Stimulated activated CD4-positive, alpha-beta T cell treated with anti-CD3 and anti-CD28 coated beads, Interleukin-1b, Interleukin-23, amount 100 ng/mL, for 48 hours (primary cell): ENCODE measurements around the gene NCOA6.
"Not testable (repeated sequence)": the region's sequence is repeated elsewhere in the genome, so short reads cannot be mapped to it uniquely, and the experiment has no call there.

Source experiments
- DNase-seq: peaks from one replicate; pipeline ENCODE4 v3.0.0-alpha.2; 2020

Gene NCOA6

DNA sequence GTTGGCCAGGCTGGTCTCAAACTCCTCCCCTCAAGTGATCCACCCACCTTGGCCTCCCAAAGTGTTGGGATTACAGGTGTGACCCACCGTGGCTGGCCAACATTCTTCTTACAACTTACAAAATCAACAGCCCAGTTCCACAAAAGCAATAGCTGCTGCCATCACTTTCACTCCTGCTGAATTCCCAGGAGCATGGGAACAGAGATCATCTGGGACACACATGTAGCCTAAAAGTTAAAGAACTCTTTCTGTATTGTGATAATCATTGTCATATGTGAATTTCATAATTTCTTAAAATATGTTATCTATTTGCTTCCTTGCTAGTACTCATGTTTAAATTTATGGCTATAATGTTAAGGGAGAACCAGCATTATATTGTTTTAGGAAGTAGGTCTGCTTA is 51.7 kb downstream of the NCOA6 start:
- no peak for DNase-seq

DNA sequence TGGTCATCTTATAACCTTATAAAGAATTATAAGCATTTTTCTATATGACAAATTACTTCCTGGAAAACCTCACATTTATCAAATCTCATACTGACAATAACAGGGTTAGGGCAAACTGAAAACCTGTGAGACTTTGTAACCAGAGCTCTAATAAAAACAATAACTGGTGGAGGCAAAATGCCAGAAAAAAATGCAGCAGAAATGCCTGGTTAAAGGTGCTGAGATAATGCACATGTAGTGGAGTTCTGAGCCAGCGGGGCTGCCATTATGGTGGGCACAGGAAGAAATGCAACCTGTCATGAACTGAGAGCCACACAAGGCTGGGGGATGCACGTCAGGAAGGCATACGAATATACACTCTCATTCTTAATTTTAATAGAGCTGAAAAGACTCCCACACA is 53.0 kb downstream of the NCOA6 start:
- DNase-seq: no peak

DNA sequence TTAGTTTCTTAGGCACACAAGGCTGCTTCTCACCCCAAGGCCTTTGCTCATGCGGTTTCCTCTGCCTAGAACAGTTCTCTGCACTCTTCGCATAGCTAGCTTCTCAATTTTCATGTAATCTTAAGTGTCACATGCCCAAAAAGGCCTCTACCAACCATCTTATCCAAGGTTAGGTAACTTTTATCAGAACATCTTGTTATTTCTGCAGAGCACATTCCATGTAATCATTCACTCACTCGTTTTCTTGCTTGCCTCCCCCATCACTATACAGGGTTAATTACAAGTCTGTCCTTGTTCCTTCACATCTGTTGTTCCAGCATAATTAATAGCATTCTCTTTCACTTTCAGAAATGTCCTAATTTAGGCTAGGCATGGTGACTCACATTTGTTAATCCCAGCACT is 53.8 kb downstream of the NCOA6 start:
- no peak for DNase-seq

DNA sequence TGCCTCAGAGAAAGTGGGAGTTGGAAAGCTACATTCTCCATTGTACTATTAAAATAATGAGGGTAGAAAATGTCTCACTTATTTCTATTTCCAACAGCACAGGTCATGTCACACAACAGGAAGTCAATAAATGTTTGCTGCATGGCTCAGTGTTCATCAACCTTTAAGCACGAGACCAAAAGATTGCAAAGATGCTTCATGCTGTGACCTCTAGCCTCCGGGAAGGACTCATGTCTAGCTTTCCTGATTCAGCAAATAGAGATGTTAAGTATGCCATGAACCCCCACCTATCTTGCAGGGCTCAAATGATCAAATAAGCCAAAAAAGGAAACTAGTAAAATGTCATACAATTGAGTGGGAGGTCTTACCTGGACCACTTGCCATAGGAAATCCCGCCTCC is 57.4 kb downstream of the NCOA6 start:
- no peak for DNase-seq

DNA sequence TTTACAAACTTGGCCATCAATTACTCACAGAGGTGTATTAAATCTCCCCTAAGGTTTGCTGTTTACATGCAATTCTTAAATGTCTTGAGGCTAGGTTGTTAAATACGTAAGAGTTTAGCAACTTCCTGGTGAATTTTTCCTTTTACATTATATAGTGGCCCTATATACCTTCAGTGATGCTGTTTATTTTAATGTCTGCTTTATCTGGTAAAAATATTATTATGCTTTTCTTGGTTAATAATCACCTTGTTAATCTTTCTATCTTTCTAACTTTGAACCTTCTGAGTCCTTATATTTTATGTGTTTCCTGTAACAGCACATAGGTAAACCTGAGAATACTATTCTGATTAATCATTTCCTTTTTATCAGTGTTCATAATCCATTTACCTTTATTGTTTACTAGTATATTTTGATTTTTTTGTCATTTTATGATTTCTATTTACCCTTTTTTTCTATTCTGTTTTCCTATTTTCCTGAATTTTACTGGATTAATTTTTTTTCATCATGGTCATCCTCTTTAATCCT is 63.4 kb downstream of the NCOA6 start:
- DNase-seq: no peak

DNA sequence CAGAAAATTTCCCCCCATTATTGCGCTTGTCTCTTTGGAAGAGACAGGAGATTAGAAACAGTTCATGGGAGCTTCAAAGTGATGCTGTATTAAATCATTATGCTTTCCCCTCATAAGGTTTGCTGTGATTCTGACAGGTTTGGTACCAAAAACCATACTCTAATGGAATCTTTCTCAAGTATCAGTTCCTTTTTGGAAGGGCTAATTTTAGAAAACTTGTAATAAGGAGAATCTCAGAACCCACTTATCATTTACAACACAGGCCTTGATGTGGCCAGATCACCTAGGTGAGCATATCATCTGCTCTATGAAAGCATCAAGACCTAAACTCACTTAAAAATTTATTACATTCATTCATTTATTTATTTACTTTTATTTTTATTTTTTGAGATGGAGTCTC is 70.1 kb downstream of the NCOA6 start:
- no peak for DNase-seq

DNA sequence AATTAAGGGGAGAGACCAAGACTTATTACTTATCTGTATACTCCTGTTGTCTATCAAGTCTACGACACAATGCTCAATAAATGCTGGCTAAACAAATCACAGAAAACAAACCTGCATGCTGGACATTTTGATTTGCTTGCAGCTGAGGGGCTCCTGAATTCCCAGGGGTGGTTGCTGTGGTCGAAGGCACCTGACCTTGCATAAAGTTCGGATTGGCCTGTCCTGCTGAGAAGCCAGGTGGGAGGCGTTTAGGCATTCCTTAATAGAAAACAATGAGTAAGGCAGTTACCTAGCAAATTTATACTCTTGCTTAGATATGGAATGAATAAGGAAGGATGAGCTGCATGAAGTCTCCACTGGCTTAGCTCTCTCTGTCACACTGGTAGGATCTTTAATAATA is 70.8 kb downstream of the NCOA6 start:
- DNase-seq: no peak

DNA sequence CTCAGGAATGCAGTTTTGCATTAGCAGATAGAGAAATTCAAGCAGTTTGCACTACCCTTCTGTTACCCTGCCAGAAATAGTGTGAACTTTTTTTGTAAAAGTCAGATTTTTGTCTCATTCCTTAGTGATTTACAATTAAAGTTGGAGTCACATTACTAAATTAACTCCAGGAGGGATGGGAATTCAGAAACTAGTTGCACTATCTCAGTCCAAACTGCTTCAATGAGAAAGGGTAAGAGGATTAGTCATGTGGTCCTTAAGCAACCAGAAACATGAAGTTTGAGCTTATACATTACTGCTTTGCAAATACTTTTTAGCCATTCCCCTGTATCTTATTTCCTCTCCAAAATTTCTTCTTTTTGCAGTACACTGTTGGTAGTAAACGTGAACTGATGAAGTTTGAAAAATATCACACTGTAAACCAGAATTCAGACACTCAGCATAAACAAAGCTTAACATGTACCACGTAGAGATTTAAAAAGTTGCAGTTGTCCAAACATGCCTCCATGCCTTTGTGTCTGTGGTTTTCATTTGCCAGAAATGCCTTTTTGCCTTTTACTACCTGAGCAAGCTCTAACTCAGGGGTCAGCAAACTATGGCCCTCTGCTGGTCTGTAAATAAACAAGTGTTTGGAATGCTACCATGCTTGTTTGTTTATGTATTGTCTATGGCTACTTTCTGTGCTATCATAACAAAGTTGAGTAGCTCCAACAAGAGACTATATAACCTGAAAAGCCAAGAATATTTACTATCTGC is 71.6 kb downstream of the NCOA6 start:
- no peak for DNase-seq

DNA sequence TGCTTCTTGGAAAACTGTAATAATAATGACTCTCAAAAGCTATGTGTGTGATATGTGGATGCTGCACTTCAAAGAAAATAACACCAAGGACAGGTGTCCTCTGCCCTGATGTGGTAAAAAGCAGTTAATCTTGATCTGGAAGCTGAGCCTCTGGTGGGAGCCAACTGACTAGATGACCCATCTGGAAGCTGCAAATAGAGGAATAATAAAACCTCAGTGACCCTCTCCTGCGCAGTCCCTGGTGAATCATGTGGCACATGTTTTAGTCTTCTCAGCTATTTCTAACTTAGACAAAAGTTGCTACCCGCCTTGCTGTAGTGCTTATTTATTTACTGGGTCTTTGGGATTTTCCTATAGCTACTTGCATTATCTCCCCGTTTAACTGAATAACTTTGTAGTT is 74.0 kb downstream of the NCOA6 start:
- DNase-seq: no peak

DNA sequence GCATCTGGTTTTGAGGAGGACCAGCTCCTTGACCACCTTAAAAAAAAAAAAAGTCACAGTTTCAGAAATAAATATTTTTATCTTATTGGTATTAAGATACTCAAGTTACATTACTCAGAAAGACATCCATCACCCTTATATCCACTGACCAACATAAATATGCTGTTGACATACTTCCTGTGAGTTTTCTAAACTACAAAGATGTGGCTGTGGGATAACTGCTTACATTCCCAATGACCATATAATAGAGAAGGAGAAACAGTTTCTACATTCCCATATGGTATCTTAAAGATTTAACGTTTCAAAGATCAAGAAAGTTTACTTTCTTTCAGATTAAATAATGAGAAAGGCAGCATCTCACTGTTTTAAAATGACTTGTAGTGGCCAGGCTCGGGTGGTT is 75.0 kb downstream of the NCOA6 start:
- no peak for DNase-seq

DNA sequence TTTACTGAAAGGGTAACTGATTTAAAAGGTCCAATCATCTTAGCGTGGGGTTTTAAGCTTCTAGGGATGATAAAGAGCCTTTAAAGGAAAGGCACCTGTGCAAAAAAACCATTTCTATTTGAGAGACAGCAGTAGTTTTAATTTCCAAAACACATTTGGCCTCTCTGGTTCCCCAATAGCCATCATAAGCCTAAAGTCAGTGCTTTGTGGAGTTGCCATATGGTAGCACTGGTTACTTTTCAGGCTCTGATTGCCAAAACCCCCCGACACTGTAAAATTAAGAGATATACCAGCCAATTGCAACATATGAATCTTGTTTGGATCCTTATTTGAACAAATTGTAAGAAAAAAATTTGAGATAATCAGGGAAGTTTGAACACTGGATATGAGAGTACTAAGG is 76.7 kb downstream of the NCOA6 start:
- DNase-seq: no peak

DNA sequence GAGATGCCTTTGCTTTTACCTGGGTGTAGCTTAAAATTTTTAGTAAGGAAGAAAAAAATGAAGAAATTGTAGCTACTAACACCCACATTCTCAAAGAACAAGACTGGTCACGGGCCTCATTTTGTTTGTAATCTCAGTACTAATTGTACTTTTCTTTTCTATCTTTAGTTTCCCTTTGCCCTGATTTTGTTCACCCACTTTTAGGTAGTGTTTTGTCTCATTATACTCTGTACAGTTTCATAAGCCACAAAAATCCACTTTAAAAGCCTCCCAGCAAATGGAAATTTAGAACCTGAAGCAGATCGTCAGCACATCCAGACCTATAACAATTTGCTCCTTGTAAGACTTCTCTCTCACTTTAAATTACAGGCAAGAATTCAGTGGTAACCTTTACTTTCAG is 78.0 kb downstream of the NCOA6 start:
- no peak for DNase-seq

DNA sequence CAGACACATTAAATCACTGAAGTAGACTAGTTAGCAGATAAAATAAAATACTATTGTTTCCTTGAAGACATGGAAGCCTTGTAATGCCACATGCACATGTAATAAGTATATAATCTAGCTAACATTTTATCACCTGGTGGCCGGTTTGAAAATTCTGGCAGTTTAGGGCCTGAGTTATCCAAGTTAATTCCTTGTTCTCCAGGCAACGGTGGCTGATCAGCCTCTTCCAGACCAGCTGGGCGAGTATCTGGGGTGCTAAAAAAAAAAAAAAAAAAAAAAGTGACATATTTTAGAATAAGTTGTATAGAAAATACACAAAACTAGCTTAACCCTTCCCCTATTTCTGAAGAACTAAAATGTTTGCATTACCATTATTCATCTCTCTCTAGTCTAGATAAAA is 78.8 kb downstream of the NCOA6 start:
- no peak for DNase-seq

DNA sequence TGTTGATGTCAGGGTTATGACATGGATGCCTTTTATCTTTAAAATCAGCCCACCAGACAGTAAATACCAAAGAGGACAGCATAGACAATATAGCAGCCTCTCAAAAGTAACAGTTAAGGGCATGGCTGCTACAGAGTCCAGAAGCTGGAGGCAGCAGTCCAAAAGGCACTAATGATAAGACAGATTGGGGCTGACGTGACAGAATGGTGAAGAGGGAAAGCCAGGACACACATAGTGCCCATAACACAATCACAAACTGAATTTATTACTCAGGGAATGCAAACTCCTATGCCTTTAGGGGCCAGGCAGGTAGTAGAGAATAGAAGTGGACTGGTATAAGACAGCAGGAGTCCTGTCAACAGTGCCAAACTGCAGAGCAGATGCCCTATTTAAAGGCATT is 80.6 kb downstream of the NCOA6 start:
- no peak for DNase-seq

DNA sequence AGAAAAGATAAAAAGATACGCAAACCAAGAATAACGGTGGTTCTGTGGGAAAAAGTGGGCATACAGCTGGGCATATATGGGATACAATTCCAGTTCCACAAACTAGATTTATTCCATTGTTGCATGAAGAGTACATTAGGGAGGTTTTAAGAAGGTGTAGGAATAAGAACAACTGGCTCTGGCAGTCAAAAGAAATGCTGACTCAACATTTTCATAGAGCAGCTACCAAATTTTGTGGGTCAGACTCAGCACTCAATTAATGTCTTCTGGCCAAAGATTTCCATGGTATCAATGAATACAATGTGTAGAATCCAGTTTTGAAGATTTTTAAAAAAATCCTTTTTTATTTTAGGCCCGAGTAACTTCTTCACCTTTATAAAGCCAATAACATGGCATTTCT is 81.1 kb downstream of the NCOA6 start:
- DNase-seq: no peak

DNA sequence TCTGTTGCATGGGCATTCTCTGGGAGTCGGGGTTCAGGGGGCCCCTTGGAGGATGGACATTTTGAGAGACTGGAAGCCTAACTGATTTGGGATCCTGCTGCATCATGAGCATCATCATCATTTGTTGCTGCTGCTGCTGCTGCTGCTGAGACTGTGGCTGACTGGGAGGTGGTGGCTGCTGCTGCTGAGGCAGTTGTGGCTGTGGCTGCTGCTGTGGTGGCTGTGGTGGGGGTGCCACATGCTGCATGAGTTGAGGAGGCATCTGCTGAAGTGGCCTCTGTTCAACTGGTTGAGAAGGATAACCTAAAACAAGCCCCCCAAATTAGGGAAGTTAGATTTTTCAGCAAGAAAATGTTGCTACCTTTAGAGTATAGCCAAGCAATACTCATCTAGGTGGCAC is 82.4 kb downstream of the NCOA6 start:
- no peak for DNase-seq

DNA sequence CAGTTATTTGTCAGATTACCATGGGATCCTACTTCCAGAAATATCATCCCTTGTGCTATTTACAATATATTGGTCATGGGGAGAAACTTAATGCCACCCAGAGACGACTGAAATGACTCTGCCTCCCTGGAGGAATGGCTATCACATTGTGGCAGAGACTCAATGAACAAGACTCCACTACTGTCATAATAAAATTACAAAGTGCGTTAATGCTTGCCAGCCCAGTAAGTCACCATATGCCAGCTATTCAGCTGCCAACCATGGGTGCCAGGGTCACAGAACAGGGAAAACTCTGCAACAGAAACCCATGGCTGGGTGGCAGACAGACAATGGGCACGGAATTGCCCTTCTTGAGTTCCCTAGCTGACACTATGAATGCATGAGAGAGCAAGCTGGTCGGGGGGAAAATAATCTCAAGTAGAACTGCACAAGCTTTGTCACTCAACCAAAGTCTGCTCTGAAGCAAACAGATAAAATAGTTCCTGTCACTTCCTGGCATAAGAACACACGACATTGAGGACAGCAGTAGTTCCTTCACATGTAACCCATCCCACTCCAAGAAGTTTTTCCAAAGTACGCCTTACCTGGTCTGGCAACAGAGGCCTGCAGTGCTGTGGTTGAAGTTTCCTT is 89.2 kb downstream of the NCOA6 start:
- DNase-seq: no peak

DNA sequence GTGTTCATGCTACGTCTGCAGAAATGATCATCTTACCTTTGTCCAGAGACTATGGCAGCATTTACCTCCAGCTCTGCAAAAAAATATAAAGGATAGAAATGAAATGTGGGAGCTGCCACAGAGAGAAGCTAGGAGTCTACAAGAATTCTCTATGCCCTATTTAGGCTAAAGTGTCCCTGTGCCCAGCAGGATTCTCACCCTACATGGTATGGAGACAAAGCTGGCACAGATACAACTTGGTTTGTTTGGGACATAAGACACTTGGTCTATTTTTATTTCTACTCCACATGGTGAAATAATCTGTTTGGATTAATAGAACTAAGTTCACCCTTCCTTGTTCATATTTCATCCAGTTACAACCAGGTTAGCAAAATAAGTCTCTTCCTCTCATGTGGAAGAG is 92.9 kb downstream of the NCOA6 start:
- DNase-seq: no peak

DNA sequence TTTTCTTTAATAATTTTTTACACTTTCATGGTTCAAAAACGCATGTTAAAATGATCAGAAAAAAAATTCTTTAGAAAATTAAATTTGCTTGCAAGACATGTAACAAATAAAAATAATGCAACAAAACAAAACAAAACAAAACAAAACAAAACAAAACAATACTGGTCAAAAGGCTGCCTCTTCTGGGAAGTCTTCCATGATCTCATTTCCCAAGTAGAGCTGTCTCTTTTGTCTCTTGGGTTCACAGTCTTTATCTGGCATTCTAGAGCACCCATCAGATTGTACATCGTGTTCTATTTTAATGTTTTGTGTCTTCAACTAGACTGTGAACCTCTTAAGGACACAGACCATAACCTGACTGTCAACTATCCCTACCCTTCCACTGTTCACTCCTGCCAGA is 96.0 kb downstream of the NCOA6 start:
- DNase-seq: no peak

DNA sequence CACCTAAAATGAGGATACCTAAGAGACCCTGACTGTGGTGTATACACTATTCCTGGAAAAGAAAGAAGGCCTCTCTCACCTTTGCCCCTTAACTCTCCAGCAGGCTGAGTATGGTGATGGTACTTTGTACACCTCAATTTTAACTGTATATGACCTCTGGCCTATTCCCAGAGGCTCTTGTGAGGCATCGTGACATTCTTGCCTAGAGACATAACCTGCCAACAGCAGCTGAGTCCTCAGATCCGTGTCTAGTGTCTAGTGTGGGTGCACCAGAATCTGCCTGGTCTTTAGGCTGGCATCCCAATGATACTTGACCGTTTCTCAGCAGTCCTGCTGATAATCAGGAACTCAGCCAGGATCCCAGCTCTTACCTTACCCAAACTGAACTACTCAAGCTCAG is 101.3 kb downstream of the NCOA6 start:
- DNase-seq: no peak

DNA sequence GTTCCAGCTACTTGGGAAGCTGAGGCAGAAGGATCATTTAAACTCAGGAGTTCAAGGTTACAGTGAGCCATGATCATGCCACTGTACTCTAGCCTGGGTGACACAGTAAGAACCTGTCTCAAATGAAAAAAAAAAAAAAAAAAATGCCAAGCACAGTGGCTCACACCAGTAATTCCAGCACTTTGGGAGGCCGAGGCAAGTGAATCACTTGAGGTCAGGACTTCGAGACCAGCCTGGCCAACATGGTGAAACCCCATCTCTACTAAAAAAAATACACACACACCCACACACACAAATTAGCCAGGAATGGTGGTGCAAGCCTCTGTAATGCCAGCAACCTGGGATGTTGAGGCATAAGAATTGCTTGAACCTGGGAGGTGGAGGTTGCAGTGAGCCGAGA is 102.9 kb downstream of the NCOA6 start:
- not testable (repeated sequence) for DNase-seq

DNA sequence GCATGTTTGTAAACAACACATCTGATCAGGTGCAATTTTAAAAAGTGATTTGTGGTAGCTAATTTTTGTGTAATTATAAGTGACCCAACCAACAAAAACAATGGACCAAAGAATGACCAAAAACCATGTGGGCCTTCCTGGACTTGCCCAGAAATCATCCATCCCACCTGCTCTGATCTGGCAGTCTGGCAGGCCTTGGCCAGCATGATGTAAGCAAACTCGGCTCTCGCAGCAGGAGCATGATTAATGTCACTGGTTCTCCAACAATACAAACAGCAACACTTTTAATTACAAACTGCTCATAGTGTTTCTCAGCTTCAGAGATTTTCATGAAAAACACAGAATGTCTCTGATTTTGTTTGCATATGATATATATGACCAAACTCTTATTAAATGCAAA is 105.2 kb downstream of the NCOA6 start:
- no peak for DNase-seq

DNA sequence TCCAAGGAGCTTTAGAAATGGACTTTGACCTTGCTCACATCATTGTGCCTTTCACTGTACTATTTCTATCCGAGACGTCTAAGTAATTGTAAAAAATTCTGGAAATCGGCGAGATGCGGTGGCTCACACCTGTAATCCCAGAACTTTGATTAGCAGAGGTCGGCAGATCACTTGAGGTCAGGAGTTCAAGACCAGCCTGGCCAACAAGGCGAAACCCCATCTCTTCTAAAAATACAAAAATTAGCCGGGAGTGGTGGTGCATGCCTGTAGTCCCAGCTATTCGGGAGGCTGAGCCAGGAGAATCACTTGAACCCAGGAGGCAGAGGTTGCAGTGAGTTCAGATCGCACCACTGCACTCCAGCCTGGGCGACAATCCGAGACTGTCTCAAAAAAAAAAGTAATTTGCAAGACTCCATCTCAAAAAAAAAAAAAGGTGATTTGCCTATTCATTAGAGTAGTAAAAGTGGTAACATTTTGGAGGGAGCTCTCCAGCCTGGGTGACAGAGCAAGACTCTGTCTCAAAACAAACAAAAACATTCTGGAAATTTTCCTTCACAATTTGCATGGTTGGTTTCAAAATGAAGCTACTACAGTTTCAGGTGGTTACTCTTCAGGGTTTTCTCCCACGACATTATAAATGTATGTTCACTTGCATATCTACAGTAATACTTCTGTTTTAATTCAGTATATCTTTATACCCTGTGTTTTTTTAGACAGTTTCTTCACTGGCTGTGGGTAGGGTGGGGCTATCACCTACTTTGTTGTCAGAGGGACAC is 106.0 kb downstream of the NCOA6 start:
- not testable (repeated sequence) for DNase-seq
